ENCODE data around the gene SENP7.

The SENP7 gene

GRCh38 chr3:101501783-101502182 is 11.2 kb downstream of the SENP7 start:
- TF ChIP-seq CTCF (conservative IDR thresholded peaks at IDR 0.05; ENCODE audit: low read depth, low read length), result no peak

GRCh38 chr3:101500208-101500607 is 12.8 kb downstream of the SENP7 start:
- Histone ChIP-seq H3K4me3 (IDR thresholded peaks at IDR 0.05; ENCODE audit: insufficient read depth, low read depth, low read length) (no peak overlapping the region), H3K27me3 (ENCODE audit: insufficient read depth, low read depth) (no peaks in the 10 kb centered on the region), H3K4me1 (ENCODE audit: low read depth, poor library complexity, severe bottlenecking) (no peaks in the 10 kb centered on the region), H3K27ac (no peak overlapping the region), H3K36me3 (ENCODE audit: insufficient read depth) (no peaks in the 10 kb centered on the region), H4K20me1 (ENCODE audit: insufficient read depth) (no peaks in the 10 kb centered on the region), H3K9ac (no peak overlapping the region), H2AFZ (ENCODE audit: low read depth) (no peak overlapping the region), H3K79me2 (ENCODE audit: insufficient read depth, low read depth) (no peaks in the 10 kb centered on the region), H3K4me2 (no peak overlapping the region)
- TF ChIP-seq CTCF (conservative IDR thresholded peaks at IDR 0.05; ENCODE audit: low read depth, low read length), result no peak

More at GRCh38 chr3:101501783-101502182, 11.2 kb downstream of the SENP7 start:
- no peak overlapping the region for H3K4me3 ChIP-seq (IDR thresholded peaks at IDR 0.05; ENCODE audit: insufficient read depth, low read depth, low read length)
- no peak overlapping the region for H3K4me2 ChIP-seq
- H3K9ac ChIP-seq, result no peak overlapping the region
- no peaks in the 10 kb centered on the region for H3K4me1 ChIP-seq (ENCODE audit: low read depth, poor library complexity, severe bottlenecking)
- H3K27me3 ChIP-seq (ENCODE audit: insufficient read depth, low read depth), result no peaks in the 10 kb centered on the region
- H3K36me3 ChIP-seq (ENCODE audit: insufficient read depth), result no peaks in the 10 kb centered on the region
- H4K20me1 ChIP-seq (ENCODE audit: insufficient read depth), result no peaks in the 10 kb centered on the region
- H3K79me2 ChIP-seq (ENCODE audit: insufficient read depth, low read depth), result no peaks in the 10 kb centered on the region
- no peak overlapping the region for H3K27ac ChIP-seq
- H2AFZ ChIP-seq (ENCODE audit: low read depth), result no peak overlapping the region

GRCh38 chr3:101497803-101498202 is 15.2 kb downstream of the SENP7 start:
- H3K4me2 ChIP-seq, result no peak overlapping the region
- no peaks in the 10 kb centered on the region for H3K79me2 ChIP-seq (ENCODE audit: insufficient read depth, low read depth)

GRCh38 chr3:101495552-101495951 is 17.5 kb downstream of the SENP7 start:
- H2AFZ ChIP-seq (ENCODE audit: low read depth), result no peak overlapping the region
- no peak overlapping the region for H3K27ac ChIP-seq
- H3K9ac ChIP-seq, result no peak overlapping the region
- H3K4me3 ChIP-seq (IDR thresholded peaks at IDR 0.05; ENCODE audit: insufficient read depth, low read depth, low read length), result no peak overlapping the region
- no peaks in the 10 kb centered on the region for H3K27me3 ChIP-seq (ENCODE audit: insufficient read depth, low read depth)
- no peak overlapping the region for H3K4me2 ChIP-seq
- H3K36me3 ChIP-seq (ENCODE audit: insufficient read depth), result no peaks in the 10 kb centered on the region
- H4K20me1 ChIP-seq (ENCODE audit: insufficient read depth), result no peaks in the 10 kb centered on the region
- no peaks in the 10 kb centered on the region for H3K79me2 ChIP-seq (ENCODE audit: insufficient read depth, low read depth)
- H3K4me1 ChIP-seq (ENCODE audit: low read depth, poor library complexity, severe bottlenecking), result no peaks in the 10 kb centered on the region
- TF ChIP-seq CTCF (conservative IDR thresholded peaks at IDR 0.05; ENCODE audit: low read depth, low read length), result no peak

More at GRCh38 chr3:101497803-101498202, 15.2 kb downstream of the SENP7 start:
- H2AFZ ChIP-seq (ENCODE audit: low read depth), result no peak overlapping the region
- no peaks in the 10 kb centered on the region for H3K27me3 ChIP-seq (ENCODE audit: insufficient read depth, low read depth)
- H3K9ac ChIP-seq, result no peak overlapping the region
- no peak overlapping the region for H3K4me3 ChIP-seq (IDR thresholded peaks at IDR 0.05; ENCODE audit: insufficient read depth, low read depth, low read length)
- no peaks in the 10 kb centered on the region for H3K36me3 ChIP-seq (ENCODE audit: insufficient read depth)
- no peaks in the 10 kb centered on the region for H3K4me1 ChIP-seq (ENCODE audit: low read depth, poor library complexity, severe bottlenecking)
- H4K20me1 ChIP-seq (ENCODE audit: insufficient read depth), result no peaks in the 10 kb centered on the region
- no peak overlapping the region for H3K27ac ChIP-seq
- TF ChIP-seq CTCF (conservative IDR thresholded peaks at IDR 0.05; ENCODE audit: low read depth, low read length), result no peak

Data from KMS-11 (cell line).